Erythroblast (primary cell): Measurements from ENCODE around the gene SHISAL1.

Source experiments
- GATA1 ChIP-seq: IDR thresholded peaks from 2 replicates; pipeline ENCODE4 v1.6.1; 2011; ENCODE audit warnings: low read depth, mild to moderate bottlenecking, control low read depth, low read length, moderate library complexity
- POLR2A ChIP-seq: IDR thresholded peaks from 2 replicates; pipeline ENCODE4 v1.6.1; 2011; ENCODE audit warnings: mild to moderate bottlenecking, low read length

DNA sequence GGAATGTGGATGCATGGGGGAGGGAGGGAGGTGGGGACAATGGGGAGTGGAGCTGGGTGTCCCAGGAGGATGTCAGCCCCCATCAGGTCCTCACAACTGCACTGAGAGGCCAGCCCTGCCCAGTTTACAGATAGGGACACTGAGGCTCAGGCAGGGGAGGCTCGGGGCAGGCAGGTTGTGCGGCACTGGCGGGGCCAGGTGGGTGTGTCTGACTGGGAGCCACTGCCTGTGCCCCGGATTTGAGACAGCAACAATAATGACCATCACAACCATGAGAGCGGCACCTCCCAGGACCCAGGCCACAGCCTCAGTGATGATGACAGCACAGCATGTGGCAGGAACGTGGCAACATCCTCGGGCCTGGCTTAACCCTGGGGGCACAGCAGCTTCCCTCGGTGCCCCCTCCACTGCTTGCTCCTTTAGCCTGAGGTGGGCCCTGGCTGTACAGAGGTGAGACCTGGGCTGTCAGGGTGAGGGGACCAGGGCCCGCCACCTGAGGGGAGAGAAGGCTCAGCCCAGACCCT lies 32.0 kb downstream of the SHISAL1 start:
- TF ChIP-seq POLR2A (no peak), GATA1 (no peak)
